Glutamatergic neuron (in vitro differentiated cells): ENCODE measurements around the gene FTCDNL1. TPM values are rescaled to one million over a fixed set of nuclear protein-coding genes. Genes with fewer than 3 reads are reported as not detected.

Experiments used
- DNase-seq: peaks from one replicate; pipeline ENCODE4 v3.0.0; 2022
- H3K27ac Mint-ChIP-seq: one replicate; pipeline ENCODE4 v1.8.0; 2020; ENCODE audit warnings: mild to moderate bottlenecking, mixed read lengths, inconsistent platforms; ENCODE audit not compliant: unreplicated experiment
- H3K27me3 Mint-ChIP-seq: one replicate; pipeline ENCODE4 v1.8.0; 2020; ENCODE audit warnings: mild to moderate bottlenecking, moderate library complexity, mixed read lengths, inconsistent platforms; ENCODE audit not compliant: unreplicated experiment
- H3K36me3 Mint-ChIP-seq: one replicate; pipeline ENCODE4 v1.8.0; 2020; ENCODE audit warnings: mild to moderate bottlenecking, mixed read lengths, inconsistent platforms; ENCODE audit not compliant: unreplicated experiment
- H3K4me1 Mint-ChIP-seq: one replicate; pipeline ENCODE4 v1.8.0; 2020; ENCODE audit warnings: mild to moderate bottlenecking, low read depth, mixed read lengths, inconsistent platforms; ENCODE audit not compliant: unreplicated experiment
- H3K4me3 Mint-ChIP-seq: one replicate; pipeline ENCODE4 v1.8.0; 2020; ENCODE audit warnings: mild to moderate bottlenecking, mixed read lengths, inconsistent platforms; ENCODE audit not compliant: unreplicated experiment
- H3K9me3 Mint-ChIP-seq: one replicate; pipeline ENCODE4 v1.8.0; 2020; ENCODE audit warnings: mild to moderate bottlenecking, moderate library complexity, mixed read lengths, inconsistent platforms; ENCODE audit not compliant: unreplicated experiment
- CTCF ChIP-seq: fragments of 200-600 bp; sonication (generic); IDR thresholded peaks from one replicate; pipeline ENCODE4 v1.5.0; 2021; ENCODE audit not compliant: partially characterized antibody, unreplicated experiment
- total RNA-seq: library from RNA; stranded (reverse); fragmentation: NEBNext Ultra II Directional; extraction: Animal tissue kit (Norgen Biotek cat#: 25700); gene quantifications from one replicate; pipeline ENCODE4 v1.2.1, GENCODE V29; 2021; ENCODE audit not compliant: unreplicated experiment

FTCDNL1 gene
- total RNA-seq, 1 donor from 2014 or later: 0.74 TPM

- Mint-ChIP-seq H3K27me3 (no peaks in the 10 kb centered on the region), H3K27ac (no peak overlapping the region), H3K9me3 (no peaks in the 10 kb centered on the region), H3K36me3 (peaks cover 8% of the 10 kb centered on the region), H3K4me3 (no peak overlapping the region), H3K4me1 (peaks cover 10% of the 10 kb centered on the region)
- no peak for DNase-seq
- TF ChIP-seq CTCF: no peak
Observed at GRCh38 chr2:199757233-199757870, 93.6 kb downstream of the FTCDNL1 start.

- peaks cover 11% of the 10 kb centered on the region for H3K36me3 Mint-ChIP-seq
- H3K27me3 Mint-ChIP-seq: no peaks in the 10 kb centered on the region
- no peak for DNase-seq
- peaks cover 10% of the 10 kb centered on the region for H3K4me1 Mint-ChIP-seq
- TF ChIP-seq CTCF: no peak
- no peaks in the 10 kb centered on the region for H3K9me3 Mint-ChIP-seq
- no peak overlapping the region for H3K4me3 Mint-ChIP-seq
- H3K27ac Mint-ChIP-seq: no peak overlapping the region
Observed at GRCh38 chr2:199756743-199757142, 94.2 kb downstream of the FTCDNL1 start.

GRCh38 chr2:199756211-199756610 is 94.8 kb downstream of the FTCDNL1 start:
- TF ChIP-seq CTCF: no peak
- H3K9me3 Mint-ChIP-seq: no peaks in the 10 kb centered on the region
- H3K27ac Mint-ChIP-seq: no peak overlapping the region
- no peak for DNase-seq
- no peak overlapping the region for H3K4me3 Mint-ChIP-seq
- peaks cover 5% of the 10 kb centered on the region for H3K4me1 Mint-ChIP-seq
- H3K27me3 Mint-ChIP-seq: no peaks in the 10 kb centered on the region
- H3K36me3 Mint-ChIP-seq: peaks cover 11% of the 10 kb centered on the region

GRCh38 chr2:199754766-199755165 is 96.2 kb downstream of the FTCDNL1 start:
- no peak for DNase-seq
- Mint-ChIP-seq H3K36me3 (peaks cover 11% of the 10 kb centered on the region), H3K27me3 (no peaks in the 10 kb centered on the region), H3K27ac (no peak overlapping the region), H3K4me1 (no peaks in the 10 kb centered on the region), H3K4me3 (no peak overlapping the region), H3K9me3 (no peaks in the 10 kb centered on the region)
- no peak for TF ChIP-seq CTCF

GRCh38 chr2:199751492-199752120 is 99.4 kb downstream of the FTCDNL1 start:
- Mint-ChIP-seq H3K27me3 (peaks cover 2% of the 10 kb centered on the region), H3K27ac (no peak overlapping the region), H3K4me3 (no peak overlapping the region), H3K4me1 (peaks cover 7% of the 10 kb centered on the region), H3K9me3 (no peaks in the 10 kb centered on the region), H3K36me3 (peaks cover 11% of the 10 kb centered on the region)
- DNase-seq: no peak
- TF ChIP-seq CTCF: no peak
